HepG2 (cell line): ENCODE measurements around the gene ACSM6. TPM values are rescaled to one million over a fixed set of nuclear protein-coding genes. Genes with fewer than 3 reads are reported as not detected.
A peak's percentile ranks its signal among the peaks of the same experiment; 100 is the strongest.

Experiments
- FOXA3 ChIP-seq: IDR thresholded peaks from 2 replicates; pipeline ENCODE4 v1.6.1; 2016; ENCODE audit warnings: missing genetic modification reagents, missing compliant biosample characterization
- GATAD2A ChIP-seq: IDR thresholded peaks from 2 replicates; pipeline ENCODE4 v1.6.1; 2016
- HDAC1 ChIP-seq: sonication (generic); formaldehyde crosslinking; IDR thresholded peaks from 2 replicates; pipeline ENCODE4 v1.5.1; 2020; ENCODE audit warnings: mild to moderate bottlenecking, missing genetic modification reagents
- IKZF5 ChIP-seq: IDR thresholded peaks from 2 replicates; pipeline ENCODE4 v1.6.1; 2018; ENCODE audit warnings: missing genetic modification reagents, mild to moderate bottlenecking, missing compliant biosample characterization
- NR2F1 ChIP-seq, 2 experiments: fragments of 450-650 bp in 1 of 2; formaldehyde crosslinking in 1 of 2; IDR thresholded peaks; 2 replicates each; pipeline versions ENCODE4 v1.5.0 to v1.6.1; 2016 to 2020; ENCODE audit warnings: mild to moderate bottlenecking in 1 of 2, missing compliant biosample characterization in 1 of 2, missing genetic modification reagents in 1 of 2, moderate library complexity in 1 of 2
- NR2F2 ChIP-seq: IDR thresholded peaks from 2 replicates; pipeline ENCODE4 v1.6.1; 2012; ENCODE audit warnings: low read depth, inconsistent platforms, borderline replicate concordance
- RERE ChIP-seq: IDR thresholded peaks from 2 replicates; pipeline ENCODE4 v1.6.1; 2016; ENCODE audit warnings: low read depth, missing genetic modification reagents, missing compliant biosample characterization
- TCF7 ChIP-seq: sonication (generic); IDR thresholded peaks from 2 replicates; pipeline ENCODE4 v1.6.1; 2016; ENCODE audit warnings: antibody characterized with exemption, low read depth
- TGIF2 ChIP-seq: IDR thresholded peaks from 2 replicates; pipeline ENCODE4 v1.6.1; 2016; ENCODE audit warnings: control low read depth, missing compliant biosample characterization
- TMF1 ChIP-seq: sonication (generic); formaldehyde crosslinking; IDR thresholded peaks from 2 replicates; pipeline ENCODE4 v1.8.1; 2022; ENCODE audit warnings: low read depth, missing genetic modification reagents
- ZBTB3 ChIP-seq: sonication (generic); formaldehyde crosslinking; IDR thresholded peaks from 2 replicates; pipeline ENCODE4 v1.4.0; 2020; ENCODE audit warnings: low read depth, mild to moderate bottlenecking, moderate library complexity, missing genetic modification reagents, borderline replicate concordance
- ZBTB34 ChIP-seq: sonication (generic); formaldehyde crosslinking; IDR thresholded peaks from 2 replicates; pipeline ENCODE4 v1.8.0; 2022; ENCODE audit warnings: mild to moderate bottlenecking, missing genetic modification reagents
- ZNF260 ChIP-seq: sonication (generic); formaldehyde crosslinking; IDR thresholded peaks from 2 replicates; pipeline ENCODE4 v1.4.0; 2020; ENCODE audit warnings: missing genetic modification reagents, low read depth, mild to moderate bottlenecking, borderline replicate concordance
- ZNF597 ChIP-seq: sonication (generic); formaldehyde crosslinking; IDR thresholded peaks from 2 replicates; pipeline ENCODE4 v1.5.0; 2020; ENCODE audit warnings: missing genetic modification reagents
- ZNF609 ChIP-seq: sonication (generic); formaldehyde crosslinking; IDR thresholded peaks from 2 replicates; pipeline ENCODE4 v1.4.0; 2020; ENCODE audit warnings: mild to moderate bottlenecking, missing genetic modification reagents, borderline replicate concordance
- polyA plus RNA-seq, 8 experiments: library from polyadenylated mRNA; depleted of rRNA in 3 of 8; stranded (reverse) in 7 of 8; unstranded in 1 of 8; fragments of >200 nt; fragmentation: Illumina TruSeq in 4 of 8; extraction: Trizol in 4 of 8; gene quantifications; 2 replicates each; pipeline versions ENCODE4 v1.2.1 to v1.2.3, GENCODE V29; 2011 to 2016; ENCODE audit warnings: low read depth in 4 of 8, missing spikeins in 1 of 8, mixed read lengths in 1 of 8; ENCODE audit not compliant: insufficient read depth in 1 of 8
- total RNA-seq, 5 experiments: library from RNA; depleted of rRNA; stranded (reverse); fragments of >200 nt; fragmentation: Illumina TruSeq; extraction: Trizol; gene quantifications; 2 replicates each; pipeline ENCODE4 v1.2.3, GENCODE V29; 2016; ENCODE audit warnings: low read depth in 1 of 5

ACSM6 gene
- total and polyA plus RNA-seq, 2 of the 13 experiments (the other 11 are each of a cell fraction or from before 2014, with no cell fraction given), result not detected

GRCh38 chr10:95178797-95179196 is 15.2 kb upstream of the ACSM6 start (continued):
- TF ChIP-seq NR2F2 (peak; percentile 71; the same call in 1 of the 2 replicates), TGIF2 (CRISPR knock-in tag) (no peak), ZBTB3 (CRISPR knock-in tag) (no peak), IKZF5 (CRISPR knock-in tag) (no peak), RERE (CRISPR knock-in tag) (peak; percentile 62; the same call in 1 of the 2 replicates), TCF7 (peak; percentile 92), TMF1 (CRISPR knock-in tag) (no peak), ZNF609 (peak; percentile 54; the same call in 1 of the 2 replicates), ZNF597 (CRISPR knock-in tag) (no peak), GATAD2A (CRISPR knock-in tag) (peak; percentile 69), FOXA3 (CRISPR knock-in tag) (peak; percentile 66), ZNF260 (no peak), HDAC1 (CRISPR knock-in tag) (0 out of 2 replicates have a peak, but pooled peaks have one; percentile 24), NR2F1 (CRISPR knock-in tag; IDR thresholded peaks at IDR 0.05) (no peak), ZBTB34 (CRISPR knock-in tag) (0 out of 2 replicates have a peak, but pooled peaks have one; percentile 32)
